Prostate gland (tissue), 2 donors: Measurements from ENCODE around the gene RECQL.

Source experiments
- POLR2AphosphoS5 ChIP-seq: sonication (generic); formaldehyde crosslinking; IDR thresholded peaks from one replicate; pipeline ENCODE4 v1.6.1; 2017; ENCODE audit warnings: antibody characterized with exemption
- TF ChIP-seq, protein P1 (sequence below), 4 experiments: fragments of 200-600 bp in 2 of 4; fragments of 450-650 bp in 2 of 4; sonication (generic) in 2 of 4; IDR thresholded peaks; 1 replicate in 3 of 4; 2 replicates in 1 of 4; pipeline ENCODE4 v1.5.1; 2016 to 2019; ENCODE audit warnings: antibody characterized with exemption in 4 of 4, mild to moderate bottlenecking in 2 of 4, moderate library complexity in 2 of 4

GRCh38 chr12:21526721-21527345 lies 25.4 kb upstream of the RECQL start:
- TF ChIP-seq, protein P1, sequence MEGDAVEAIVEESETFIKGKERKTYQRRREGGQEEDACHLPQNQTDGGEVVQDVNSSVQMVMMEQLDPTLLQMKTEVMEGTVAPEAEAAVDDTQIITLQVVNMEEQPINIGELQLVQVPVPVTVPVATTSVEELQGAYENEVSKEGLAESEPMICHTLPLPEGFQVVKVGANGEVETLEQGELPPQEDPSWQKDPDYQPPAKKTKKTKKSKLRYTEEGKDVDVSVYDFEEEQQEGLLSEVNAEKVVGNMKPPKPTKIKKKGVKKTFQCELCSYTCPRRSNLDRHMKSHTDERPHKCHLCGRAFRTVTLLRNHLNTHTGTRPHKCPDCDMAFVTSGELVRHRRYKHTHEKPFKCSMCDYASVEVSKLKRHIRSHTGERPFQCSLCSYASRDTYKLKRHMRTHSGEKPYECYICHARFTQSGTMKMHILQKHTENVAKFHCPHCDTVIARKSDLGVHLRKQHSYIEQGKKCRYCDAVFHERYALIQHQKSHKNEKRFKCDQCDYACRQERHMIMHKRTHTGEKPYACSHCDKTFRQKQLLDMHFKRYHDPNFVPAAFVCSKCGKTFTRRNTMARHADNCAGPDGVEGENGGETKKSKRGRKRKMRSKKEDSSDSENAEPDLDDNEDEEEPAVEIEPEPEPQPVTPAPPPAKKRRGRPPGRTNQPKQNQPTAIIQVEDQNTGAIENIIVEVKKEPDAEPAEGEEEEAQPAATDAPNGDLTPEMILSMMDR (IDR thresholded peaks at IDR 0.05): no peak
- TF ChIP-seq POLR2AphosphoS5: no peak
